ENCODE data around the gene ANKFN1.

Gene ANKFN1

GRCh38 chr17:56514264-56514663, 361.0 kb downstream of the ANKFN1 start:
- no peak for ATAC-seq

DNA sequence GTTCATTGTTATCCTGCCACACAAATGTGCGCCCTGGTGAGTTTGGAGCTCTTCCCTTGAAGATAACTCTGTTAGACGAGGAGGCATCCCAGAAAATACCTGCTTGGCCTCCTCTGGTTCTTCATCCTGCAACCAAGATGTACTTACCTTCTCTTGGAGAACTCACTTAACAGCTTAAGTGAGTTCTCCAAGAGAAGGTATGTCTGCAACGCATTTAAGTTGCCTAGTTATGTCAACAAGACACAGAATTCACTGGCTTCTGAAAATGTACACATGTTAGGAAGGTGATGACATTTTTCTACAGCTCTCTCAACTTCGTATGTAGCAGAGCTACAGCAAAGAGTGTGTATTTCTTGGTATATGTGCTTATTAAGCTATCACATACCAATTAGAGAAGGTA, 361.6 kb downstream of the ANKFN1 start:
- ATAC-seq = no peak

GRCh38 chr17:56521414-56522141, 368.3 kb downstream of the ANKFN1 start:
- ATAC-seq = no peak

GRCh38 chr17:56523042-56523441, 369.8 kb downstream of the ANKFN1 start:
- no peak for ATAC-seq

GRCh38 chr17:56528696-56529095, 375.4 kb downstream of the ANKFN1 start:
- ATAC-seq = no peak

DNA sequence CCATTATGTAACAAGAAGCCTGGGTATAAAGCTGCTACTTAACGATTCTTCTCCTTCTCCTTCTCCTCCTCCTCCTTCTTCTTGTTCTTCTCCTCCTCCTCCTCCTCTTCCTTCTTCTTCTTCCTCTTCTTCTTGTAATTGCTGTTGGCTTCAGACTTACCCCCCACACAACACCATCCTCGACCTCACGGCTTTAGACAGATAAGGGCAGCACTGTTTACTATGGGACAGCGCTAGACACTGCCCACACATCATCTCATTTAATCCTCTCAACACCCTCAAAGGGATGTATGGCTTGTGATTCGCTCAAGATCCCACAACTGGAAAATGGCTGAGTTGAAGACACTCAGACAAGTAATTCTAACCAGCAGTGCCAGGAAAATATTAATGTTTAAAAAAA, 379.7 kb downstream of the ANKFN1 start:
- ATAC-seq = no peak

GRCh38 chr17:56536766-56537165, 383.5 kb downstream of the ANKFN1 start:
- ATAC-seq = no peak

- ATAC-seq = no peak
Observed at GRCh38 chr17:56540836-56541235, 387.6 kb downstream of the ANKFN1 start.

GRCh38 chr17:56543280-56543679, 390.0 kb downstream of the ANKFN1 start:
- no peak for ATAC-seq

GRCh38 chr17:56545106-56545505, 391.8 kb downstream of the ANKFN1 start:
- no peak for ATAC-seq

DNA sequence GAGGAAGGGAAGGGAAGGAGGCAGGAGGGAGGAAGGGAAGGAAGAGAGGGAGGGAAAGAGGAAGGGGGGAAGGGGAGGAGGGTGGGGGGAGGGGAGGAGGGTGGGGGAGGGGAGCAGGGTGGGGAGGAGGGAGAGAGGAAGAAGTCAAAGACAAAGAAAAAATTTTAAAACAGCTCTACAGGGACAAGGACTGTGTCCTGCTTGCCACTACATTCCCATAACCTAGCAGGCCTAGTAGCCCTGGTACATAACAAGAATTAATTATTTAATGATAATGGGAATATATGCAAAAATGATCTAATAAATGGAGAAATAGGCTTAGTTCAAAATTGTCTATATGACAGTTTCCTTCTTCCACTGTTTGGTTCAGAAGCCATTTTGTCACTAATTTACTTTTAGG, 392.7 kb downstream of the ANKFN1 start:
- no peak for ATAC-seq

GRCh38 chr17:56548661-56549060, 395.4 kb downstream of the ANKFN1 start:
- no peak for ATAC-seq

- no peak for ATAC-seq
Observed at GRCh38 chr17:56549501-56549900, 396.2 kb downstream of the ANKFN1 start.

GRCh38 chr17:56557682-56558081, 404.4 kb downstream of the ANKFN1 start:
- ATAC-seq = no peak

DNA sequence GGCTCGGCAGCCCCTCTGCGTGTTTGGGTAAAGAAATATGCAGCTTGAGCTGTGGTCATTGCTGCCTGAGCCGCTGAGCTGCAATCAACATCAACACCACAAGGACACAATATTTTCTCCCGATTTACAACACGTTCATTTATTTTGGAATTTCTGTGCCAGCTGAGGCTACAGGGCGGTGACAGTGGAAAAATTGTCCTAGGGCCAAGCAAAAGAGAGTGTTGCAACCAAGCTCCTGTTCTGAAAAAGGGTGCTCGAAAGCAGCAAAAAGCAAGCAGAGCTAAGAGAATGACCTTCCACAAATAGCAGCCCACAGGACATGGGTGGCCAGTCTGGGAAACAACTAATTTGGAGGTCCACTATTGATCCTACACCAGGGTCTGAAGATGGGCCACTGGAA, 404.8 kb downstream of the ANKFN1 start:
- ATAC-seq = no peak

Data from activated CD4-positive, CD25-positive, alpha-beta regulatory T cell treated with anti-CD3 and anti-CD28 coated beads, Interleukin-2, amount 50 U/mL, for 24 hours (primary cell).